GM21367 (cell line): ENCODE data around the gene TAS2R40.

Source experiments
- ATAC-seq: cut with Tn5 transposase; IDR thresholded peaks from one replicate; pipeline ENCODE4 v1.9.1; 2021; ENCODE audit not compliant: unreplicated experiment

TAS2R40 gene

DNA sequence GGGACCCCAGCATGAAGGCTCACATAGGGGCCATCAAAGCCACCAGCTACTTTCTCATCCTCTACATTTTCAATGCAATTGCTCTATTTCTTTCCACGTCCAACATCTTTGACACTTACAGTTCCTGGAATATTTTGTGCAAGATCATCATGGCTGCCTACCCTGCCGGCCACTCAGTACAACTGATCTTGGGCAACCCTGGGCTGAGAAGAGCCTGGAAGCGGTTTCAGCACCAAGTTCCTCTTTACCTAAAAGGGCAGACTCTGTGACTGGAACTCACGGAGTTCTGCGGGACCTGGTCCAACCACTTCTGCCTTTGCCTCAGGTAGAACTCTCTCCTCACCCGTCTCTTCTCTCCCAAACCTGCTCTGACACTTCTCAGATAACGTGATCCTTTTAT is 945 bp downstream of the TAS2R40 start:
- no peak for ATAC-seq

DNA sequence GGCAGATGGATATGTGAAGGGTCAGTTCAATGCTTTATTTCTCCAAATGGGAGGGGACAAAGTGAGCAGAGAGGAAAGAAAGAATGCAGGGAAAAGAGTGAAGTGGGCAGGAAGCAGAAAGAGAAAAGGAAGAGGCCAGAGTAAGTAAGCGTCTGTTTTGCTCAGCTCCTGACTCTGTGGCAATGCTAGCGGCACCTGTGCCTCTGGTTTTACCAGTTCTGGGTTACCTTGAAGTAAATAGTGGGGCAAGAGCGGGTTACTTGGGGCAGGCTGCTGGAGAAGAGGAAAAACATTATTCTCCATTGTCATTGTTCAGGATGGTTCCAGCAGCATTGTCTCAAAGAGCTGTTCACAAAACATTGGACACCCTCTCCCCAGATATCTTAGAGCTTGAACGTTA is 1.9 kb downstream of the TAS2R40 start:
- ATAC-seq, result no peak

DNA sequence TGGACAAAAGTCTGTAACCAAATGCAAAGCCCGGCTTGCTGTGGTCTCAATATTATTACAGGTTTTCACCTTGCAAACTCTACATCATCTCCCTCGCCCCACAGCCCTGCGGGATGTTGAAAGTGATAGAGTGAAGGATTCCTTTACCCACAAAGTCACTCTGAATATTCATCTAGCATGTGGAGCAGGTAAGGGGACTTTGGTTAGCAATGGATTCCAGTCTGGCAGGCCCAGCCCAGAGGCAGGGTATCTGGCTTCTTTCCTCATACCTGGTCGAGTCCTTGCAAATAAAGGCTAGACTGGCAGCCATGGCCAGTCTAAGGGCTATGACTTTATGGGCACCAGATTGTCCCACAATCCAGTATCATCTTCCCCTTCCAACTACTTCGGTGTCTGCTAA is 3.2 kb downstream of the TAS2R40 start:
- no peak for ATAC-seq

DNA sequence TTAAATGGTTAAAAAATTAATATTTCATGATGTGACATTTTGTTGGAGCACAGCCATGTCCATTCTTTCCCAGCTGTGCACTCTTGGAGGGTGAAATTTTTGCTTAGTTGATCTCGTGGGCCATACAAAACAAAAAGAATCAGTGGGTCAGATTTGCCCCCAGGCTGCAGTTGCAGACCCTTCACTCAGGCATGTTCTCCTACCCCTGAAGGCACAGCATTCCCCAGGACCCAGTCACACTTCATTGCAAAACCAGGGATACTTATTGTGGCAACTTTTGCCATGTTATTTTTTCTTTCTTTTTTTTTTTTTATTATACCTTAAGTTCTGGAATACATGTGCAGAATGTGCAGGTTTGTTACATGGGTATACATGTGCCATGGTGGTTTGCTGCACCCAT is 6.0 kb downstream of the TAS2R40 start:
- ATAC-seq, result no peak

DNA sequence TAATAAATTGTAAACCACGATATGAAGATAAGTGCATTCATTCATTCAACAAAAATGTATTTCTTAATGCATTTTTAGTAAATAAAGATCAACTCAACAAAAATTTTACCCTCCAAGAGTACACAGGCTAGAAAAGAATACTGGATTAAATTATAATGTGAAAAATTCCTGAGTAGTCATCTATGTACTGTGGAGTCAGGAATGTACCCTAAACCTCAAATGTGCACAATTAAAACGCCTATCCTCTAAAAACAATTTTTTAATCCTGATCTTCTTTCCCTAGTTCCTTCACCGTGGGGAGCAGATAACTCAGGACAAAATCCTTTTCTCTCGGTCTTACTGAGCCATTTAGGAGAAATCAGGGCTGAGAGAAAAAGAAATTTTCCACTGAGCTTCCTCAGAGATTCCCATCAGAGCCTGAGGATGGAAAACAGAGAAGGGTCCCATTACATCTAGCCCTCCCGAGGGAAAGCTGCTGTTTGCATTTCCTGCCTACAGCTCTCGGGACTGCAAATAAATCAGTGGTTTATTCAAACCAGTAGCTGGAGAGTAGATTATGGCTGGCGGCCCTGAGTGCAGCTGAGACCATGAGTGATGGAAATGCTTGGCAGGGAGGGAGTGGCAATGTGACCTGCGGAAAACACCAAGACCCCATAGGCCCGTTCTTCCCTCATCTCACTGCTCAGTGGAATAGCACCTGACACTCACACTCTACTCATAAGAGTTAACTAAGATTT is 7.4 kb downstream of the TAS2R40 start:
- ATAC-seq, result no peak

DNA sequence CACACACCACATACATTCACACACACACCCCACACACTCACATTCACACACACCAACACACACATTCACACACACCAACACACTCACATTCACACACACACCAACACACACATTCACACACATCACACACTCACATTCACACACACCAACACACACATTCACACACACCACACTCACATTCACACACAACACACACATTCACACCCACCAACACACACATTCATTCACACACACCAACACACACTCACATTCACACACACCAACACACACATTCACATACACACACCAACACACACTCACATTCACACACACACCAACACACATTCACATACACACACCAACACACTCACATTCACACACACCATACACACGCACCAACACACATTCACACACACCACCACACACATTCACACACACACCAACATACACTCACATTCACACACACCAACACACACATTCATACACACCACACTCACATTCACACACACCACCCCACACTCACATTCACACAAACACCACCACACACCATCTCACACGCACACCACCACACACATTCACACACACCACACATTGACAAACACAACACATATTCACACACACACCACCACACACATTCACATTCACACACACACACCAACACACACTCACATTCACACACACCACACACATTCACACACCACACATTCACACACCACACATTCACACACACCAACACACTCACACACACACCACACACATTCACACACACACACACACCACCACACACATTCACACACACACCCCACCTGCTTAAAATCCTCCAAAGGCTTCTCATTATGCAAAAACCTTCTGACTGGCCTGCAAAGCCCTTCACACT is 9.0 kb downstream of the TAS2R40 start:
- ATAC-seq, result no peak

DNA sequence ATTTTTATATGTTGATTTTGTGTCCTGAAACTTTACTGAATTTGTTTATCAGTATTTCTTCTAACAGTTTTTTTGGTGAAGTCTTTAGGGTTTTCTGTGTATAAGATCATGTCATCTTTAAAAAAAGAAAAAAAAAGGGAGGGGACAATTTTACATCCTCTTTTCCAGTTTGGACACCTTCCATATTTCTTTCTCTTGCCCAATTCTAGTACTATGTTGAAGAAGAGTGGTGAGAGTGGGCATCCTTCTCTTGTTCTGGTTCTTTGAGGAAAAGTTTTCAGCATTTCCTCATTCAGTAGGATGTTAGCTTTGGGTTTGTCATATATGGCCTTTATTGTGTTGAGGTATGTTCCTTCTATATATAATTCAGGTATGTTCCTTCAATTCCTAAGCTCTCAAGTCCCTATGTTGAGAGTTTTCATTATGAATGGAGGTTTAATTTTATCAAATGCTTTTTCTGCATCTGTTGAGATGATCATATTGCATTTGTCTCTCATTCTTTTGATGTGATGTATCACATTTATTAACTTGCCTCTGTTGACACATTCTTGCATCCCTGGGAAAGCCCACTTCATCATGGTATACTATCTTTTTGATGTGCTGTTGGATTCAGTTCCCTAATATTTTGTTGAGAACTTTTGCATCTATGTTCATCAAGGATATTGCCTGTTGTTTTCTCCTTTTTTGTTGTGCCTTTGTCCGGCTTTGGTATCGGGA is 12.1 kb downstream of the TAS2R40 start:
- ATAC-seq, result no peak

DNA sequence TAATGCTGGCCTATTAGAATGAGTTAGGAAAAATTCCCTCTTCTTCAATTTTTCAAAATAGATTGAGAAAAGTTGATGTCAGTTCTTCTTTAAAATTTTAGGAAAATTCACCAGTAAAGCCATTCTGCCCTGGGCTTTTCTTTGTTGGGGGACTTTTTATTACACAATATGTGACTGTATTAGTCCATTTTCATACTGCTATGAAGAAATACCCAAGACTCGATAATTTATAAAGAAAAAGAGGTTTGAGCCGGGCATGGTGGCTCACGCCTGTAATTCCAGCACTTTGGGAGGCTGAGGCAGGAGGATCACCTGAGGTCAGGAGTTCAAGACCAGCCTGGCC is 12.7 kb downstream of the TAS2R40 start:
- ATAC-seq, result no peak

DNA sequence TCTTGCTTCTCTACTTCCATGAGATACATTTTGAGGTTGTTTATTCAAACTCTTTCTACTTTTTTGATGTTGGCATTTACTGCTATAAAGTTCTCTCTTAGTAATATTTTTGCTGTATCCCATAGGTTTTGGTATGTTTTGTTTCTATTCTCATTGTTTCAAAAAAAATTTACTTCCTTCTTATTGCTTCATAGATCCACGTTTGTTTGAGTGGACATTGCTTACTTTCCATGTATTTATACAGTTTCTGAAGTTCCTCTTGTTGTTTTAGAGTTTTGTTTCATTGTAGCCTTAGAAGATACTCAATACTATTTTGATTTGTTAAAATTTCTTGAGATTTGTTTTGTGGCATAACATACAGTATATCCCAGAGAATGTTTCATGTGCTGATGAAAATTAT is 13.7 kb downstream of the TAS2R40 start:
- no peak for ATAC-seq

DNA sequence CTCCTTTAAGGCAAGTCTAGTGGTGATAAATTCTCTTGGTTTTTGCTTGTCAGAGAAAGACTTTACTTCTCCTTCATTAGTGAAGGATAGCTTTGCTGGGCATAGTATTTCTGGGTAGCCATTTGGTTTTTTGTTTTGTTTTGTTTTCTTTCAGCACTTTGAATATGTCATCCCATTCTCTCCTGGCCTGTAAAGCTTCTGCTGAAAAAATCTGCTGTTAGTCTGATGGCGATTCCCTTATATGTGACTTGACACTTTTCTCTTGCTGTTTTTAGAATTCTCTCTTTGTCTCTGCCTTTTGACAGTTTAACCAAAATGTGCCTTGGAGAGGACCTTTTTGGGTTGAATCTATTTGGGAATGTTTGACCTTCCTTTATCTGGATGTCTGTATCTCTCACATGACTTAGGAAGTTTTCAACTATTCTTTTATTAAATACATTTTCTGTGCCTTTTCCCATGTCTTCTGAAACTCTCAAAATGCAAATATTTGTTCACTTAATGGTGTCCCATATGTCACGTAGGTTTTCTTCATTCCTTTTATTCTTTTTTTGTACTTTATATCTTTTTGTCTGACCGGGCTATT is 14.7 kb downstream of the TAS2R40 start:
- ATAC-seq, result no peak

DNA sequence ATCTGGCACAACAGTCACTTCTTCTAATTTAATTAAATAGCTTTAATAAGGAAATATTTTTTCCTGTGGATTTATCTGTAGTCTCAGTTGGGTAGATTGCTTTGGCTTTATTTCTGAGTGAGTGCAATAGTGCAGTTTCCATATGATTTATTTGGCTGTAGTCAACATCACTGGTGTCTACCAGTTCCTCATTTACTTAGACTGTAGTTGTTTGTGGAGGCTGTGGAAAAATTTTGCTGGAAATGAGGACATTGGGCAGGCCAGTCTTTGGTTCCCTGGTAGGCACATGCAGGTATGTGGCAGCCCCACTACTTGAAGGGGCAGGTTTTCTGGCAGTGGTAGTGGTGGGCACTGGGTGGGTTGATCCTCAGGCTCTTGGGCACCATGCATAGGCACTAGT is 15.5 kb downstream of the TAS2R40 start:
- ATAC-seq, result no peak

DNA sequence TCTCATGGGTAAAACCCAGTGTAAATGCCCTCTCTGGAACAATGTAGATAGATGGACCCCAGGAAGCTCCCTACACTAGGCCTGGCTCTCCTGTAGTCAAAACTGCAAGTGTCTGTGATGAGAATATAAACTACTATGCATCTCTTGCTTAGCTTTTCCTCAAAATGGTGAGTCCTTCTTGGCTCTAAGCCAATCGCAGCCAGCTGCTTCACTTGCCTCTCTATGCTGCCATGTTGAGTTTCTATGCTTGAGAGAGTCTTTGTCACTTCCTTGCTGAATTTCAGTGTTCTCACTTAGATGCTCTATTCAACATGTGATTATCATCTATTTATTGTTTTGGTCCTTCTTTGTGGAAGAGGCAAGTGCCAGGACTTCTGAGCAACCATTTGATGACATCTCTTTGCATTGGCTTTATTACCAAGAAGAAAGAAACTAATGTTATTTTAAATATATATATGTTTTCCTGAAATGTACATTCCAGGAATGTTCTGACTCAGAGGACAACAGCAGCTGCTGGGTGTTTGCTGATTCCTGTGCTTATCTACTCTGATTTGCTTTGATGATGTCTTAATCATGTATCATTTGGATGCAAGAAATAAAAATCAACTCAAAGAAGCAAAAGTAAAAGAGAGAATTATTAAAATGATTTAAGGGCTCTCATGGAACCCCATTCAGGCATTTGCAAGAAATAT is 16.6 kb downstream of the TAS2R40 start:
- ATAC-seq, result no peak

DNA sequence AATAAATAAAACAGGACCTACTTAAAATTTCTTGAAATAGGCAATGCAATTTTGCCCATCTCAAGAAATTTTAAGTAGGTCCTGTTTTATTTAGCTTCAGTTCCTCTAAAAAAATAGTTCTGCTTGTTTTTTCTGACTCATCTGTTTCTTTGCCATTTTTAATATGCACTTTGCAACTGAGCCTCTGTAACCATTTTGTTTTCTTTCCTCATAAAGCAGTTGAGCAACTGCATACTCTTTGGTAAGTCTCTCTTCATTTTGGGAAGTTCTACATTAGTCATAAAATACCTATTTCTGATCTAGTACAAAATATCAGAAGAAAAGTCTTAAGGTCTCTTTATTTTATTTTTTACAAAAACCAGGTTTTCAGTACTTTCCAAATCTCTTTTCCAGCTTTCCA is 18.0 kb downstream of the TAS2R40 start:
- ATAC-seq, result no peak

DNA sequence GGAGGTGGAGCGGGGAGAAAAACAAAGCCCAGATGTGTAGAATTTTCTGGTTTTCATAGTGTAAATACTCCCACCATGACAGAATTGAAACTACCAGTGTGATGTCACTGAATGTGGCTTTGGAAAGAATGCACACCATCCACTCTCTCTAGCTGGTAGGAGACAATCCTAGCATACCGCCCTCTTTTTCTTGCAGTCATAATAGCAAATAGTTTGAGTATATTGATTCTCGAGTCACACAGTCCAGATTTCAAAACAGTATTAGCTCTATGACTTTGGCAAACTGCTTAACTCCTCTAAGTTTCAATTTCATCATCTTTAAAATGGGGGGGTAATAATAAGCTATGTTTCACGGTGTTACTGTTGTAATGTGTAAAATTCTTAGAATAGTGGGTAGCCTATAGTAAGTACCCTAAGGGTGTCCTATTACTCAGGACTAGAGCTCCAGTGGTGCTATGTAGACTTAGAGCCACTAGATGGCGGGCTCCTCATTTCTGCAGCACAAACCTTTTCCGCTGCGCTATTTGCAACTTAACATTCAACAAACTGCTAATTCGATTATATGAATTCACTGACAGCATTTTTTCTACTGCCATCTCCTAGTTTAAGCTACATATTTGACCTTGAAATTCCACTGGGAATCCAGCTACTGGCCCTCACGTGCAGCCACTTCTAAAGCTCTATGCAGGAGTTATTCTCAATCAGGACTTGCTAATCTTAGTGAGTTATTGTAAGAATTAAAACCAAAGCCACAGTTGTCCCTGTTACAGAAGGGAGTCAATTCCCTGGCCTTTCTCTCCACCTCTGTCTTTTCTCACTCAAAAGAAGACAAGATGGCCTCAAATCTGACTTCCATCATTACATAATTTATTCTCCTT is 18.7 kb downstream of the TAS2R40 start:
- peak; percentile 94 for ATAC-seq

DNA sequence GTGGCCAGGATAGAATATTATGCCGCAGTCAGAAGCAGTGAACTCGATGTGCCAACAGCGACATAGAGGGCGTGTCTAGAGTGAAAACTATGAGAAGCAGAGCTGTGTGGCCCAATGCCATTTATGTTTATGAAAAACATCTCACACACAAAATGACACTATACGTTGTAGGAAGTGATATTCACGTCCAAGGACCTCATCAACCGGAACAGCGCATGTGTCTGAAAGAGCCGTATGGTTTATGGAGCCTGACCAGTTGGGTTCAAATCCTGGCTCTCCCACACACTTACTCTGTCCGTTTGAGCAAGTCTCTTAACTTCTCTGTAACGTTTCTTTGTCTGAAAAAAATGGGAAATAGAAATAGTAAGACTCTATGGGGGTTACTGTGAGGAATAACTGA is 20.5 kb downstream of the TAS2R40 start:
- no peak for ATAC-seq

DNA sequence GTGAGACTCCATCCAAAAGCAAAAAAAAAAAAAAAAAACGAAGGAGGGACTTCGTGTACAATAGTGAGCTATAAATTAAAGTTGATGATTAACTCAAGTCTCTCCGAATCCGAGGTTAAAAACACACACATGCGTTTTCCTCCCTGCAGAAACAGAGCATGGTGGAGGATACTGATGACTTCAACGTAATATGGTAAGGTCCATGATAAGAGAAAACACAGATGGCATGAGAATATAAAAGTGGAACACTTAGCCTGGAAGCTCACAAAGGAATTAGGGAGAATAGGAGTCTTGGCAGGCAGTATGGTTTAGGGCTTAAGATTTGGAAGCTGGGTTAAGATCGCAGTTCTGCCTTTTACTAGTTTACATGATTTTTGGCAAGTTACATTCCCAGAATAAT is 21.3 kb downstream of the TAS2R40 start:
- no peak for ATAC-seq

DNA sequence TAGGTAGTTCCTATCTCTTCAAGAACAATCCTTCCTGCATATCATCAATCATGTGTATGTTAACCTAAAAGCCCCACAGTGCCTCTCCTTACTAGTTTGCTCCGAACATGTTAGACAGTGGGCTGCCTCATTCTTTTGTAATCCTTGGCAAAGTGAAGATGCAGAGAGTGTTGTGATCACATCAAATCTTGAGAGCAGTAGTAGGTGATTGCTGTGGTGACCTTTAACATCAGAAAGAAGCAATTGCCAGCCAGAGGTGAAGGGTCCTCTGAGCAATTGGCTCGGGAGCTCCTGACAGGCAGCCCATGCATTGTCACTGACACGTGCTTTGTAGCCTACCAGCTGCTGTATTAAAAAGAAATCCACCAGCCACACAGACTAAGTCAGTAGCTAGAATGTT is 21.8 kb downstream of the TAS2R40 start:
- no peak for ATAC-seq

DNA sequence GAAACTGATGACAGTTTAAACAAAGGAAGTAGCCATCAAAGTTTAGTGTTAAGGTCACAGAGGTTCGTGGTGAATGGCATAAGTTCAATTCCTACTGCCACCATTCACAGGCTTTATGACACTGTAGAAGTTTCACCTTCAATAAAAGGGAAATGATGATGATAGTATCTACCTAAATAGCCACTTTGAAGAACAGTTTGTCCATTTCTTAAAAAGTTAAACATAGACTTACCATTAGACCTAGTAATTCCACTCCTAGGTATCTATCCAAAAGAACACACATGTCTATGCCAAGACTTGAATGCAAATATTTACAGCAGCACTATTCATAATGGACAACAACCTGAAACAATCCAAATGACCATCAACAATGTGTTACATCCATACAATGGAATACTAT is 22.5 kb downstream of the TAS2R40 start:
- ATAC-seq, result no peak

DNA sequence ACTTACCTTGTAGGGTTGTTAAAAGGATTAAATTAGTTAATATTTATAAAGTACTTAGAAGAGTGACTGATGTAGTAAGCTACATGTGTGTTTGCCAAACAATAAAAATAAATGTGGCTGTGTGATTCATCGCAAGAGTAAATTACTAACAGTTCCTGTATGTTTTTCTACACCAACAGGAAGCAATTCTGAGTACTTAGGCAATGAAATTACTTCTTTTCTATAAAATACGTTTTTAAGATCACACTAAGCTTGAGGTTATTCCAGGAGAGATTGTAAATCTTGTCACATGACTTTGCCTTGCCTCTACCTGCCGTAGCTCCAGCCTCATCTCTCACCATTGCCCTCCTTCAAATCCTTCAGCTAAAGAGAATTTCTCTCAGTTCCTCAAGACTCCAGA is 23.3 kb downstream of the TAS2R40 start:
- no peak for ATAC-seq

DNA sequence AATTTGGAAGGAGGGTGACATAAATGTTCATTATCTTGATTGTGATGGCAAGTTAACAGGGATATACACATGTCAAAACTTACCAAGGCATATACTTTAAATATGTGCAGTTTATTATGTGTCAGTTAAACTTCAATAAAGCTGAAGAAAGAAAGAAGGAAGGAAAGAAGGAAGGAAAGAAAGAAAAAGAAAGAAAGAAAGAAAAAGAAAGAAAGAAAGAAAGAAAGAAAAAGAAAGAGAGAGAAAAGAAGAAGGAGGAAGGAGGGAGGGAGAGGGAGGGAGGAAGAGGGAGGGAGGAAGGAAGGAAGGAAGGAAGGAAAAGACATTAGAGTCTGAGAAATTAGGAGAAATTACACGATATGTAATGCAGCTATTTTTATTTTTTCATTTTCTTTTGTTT is 25.5 kb downstream of the TAS2R40 start:
- no peak for ATAC-seq
